NCI-H1417 treated with DMSO at 0.1 percent for 48 hours (cell line): ENCODE measurements around the gene CTTNBP2NL.
"Not testable (repeated sequence)": the region's sequence is repeated elsewhere in the genome, so short reads cannot be mapped to it uniquely, and the experiment has no call there.

Experiments used
- DNase-seq: peaks from one replicate; lab custom pipeline; 2025; lab: John Stamatoyannopoulos, UW

The CTTNBP2NL gene

GRCh38 chr1:112386731-112387346 lies 9.2 kb upstream of the CTTNBP2NL start:
- DNase-seq: no peak

- DNase-seq: no peak
These were observed 8.2 kb upstream of the CTTNBP2NL start for GRCh38 chr1:112387807-112388206.

- no peak for DNase-seq
These were observed 7.6 kb upstream of the CTTNBP2NL start for GRCh38 chr1:112388436-112388835.

- DNase-seq: no peak
These were observed 6.3 kb upstream of the CTTNBP2NL start for GRCh38 chr1:112389689-112390088.

GRCh38 chr1:112390335-112390734 lies 5.7 kb upstream of the CTTNBP2NL start:
- DNase-seq: not testable (repeated sequence)

- DNase-seq: peak; percentile 64
These were observed 5.0 kb upstream of the CTTNBP2NL start for GRCh38 chr1:112390775-112391602.

GRCh38 chr1:112391603-112391940 lies 4.4 kb upstream of the CTTNBP2NL start:
- DNase-seq: no peak

GRCh38 chr1:112393631-112393974 lies 2.4 kb upstream of the CTTNBP2NL start:
- DNase-seq: no peak

- DNase-seq: no peak
These were observed 1.3 kb upstream of the CTTNBP2NL start for GRCh38 chr1:112394743-112395062.

- DNase-seq: no peak
These were observed 676 bp upstream of the CTTNBP2NL start for GRCh38 chr1:112395256-112395820.

- DNase-seq: no peak
These were observed 848 bp downstream of the CTTNBP2NL start for GRCh38 chr1:112396653-112397471.

- no peak for DNase-seq
These were observed 1.8 kb downstream of the CTTNBP2NL start for GRCh38 chr1:112397841-112398240.

GRCh38 chr1:112399456-112399855 lies 3.4 kb downstream of the CTTNBP2NL start:
- DNase-seq: no peak

GRCh38 chr1:112400706-112401105 lies 4.7 kb downstream of the CTTNBP2NL start:
- not testable (repeated sequence) for DNase-seq

GRCh38 chr1:112402682-112403643 lies 6.9 kb downstream of the CTTNBP2NL start:
- no peak for DNase-seq

GRCh38 chr1:112406771-112407170 lies 10.8 kb downstream of the CTTNBP2NL start:
- no peak for DNase-seq

GRCh38 chr1:112409414-112409813 lies 13.4 kb downstream of the CTTNBP2NL start:
- DNase-seq: no peak

GRCh38 chr1:112410673-112411072 lies 14.7 kb downstream of the CTTNBP2NL start:
- no peak for DNase-seq

GRCh38 chr1:112417271-112417670 lies 21.3 kb downstream of the CTTNBP2NL start:
- DNase-seq: no peak

GRCh38 chr1:112418099-112418892 lies 22.3 kb downstream of the CTTNBP2NL start:
- DNase-seq: no peak

- DNase-seq: no peak
These were observed 27.2 kb downstream of the CTTNBP2NL start for GRCh38 chr1:112423207-112423606.
